NT2/D1 (cell line): ENCODE measurements around the gene GPALPP1.

Experiments used
- YY1 ChIP-seq: IDR thresholded peaks from 2 replicates; pipeline ENCODE4 v1.6.1; 2011; ENCODE audit not compliant: insufficient read length, insufficient read depth
- ZNF274 ChIP-seq: IDR thresholded peaks from 2 replicates; pipeline ENCODE4 v1.6.1; 2011; ENCODE audit warnings: mild to moderate bottlenecking, low read depth, low read length

GRCh38 chr13:44978328-44978727 is 11.0 kb upstream of the GPALPP1 start:
- TF ChIP-seq YY1, result no peak
- TF ChIP-seq ZNF274, result no peak
